ENCODE results near the gene VAMP7.
"Not testable (repeated sequence)": the region's sequence is repeated elsewhere in the genome, so short reads cannot be mapped to it uniquely, and the experiment has no call there.

The VAMP7 gene

DNA sequence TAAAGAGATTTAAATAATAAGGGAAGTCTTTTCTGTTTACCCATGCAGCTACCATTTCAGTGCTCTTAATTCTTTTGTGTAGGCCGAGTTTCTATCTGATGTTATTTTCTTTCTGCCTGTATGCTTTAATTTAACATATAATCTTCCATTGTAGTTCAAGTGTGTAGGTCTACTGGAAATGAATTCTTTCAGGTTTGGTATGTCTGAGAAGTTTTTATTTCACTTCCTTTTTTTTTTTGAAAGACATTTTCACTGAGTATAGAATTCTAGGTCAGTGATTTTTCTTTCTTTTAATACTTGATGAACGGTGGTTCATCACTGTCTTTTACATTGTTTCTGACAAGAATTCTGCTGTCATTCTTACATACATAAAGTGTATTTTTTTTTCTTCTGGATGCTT is 42.1 kb downstream of the VAMP7 start:
- no peak for DNase-seq

DNA sequence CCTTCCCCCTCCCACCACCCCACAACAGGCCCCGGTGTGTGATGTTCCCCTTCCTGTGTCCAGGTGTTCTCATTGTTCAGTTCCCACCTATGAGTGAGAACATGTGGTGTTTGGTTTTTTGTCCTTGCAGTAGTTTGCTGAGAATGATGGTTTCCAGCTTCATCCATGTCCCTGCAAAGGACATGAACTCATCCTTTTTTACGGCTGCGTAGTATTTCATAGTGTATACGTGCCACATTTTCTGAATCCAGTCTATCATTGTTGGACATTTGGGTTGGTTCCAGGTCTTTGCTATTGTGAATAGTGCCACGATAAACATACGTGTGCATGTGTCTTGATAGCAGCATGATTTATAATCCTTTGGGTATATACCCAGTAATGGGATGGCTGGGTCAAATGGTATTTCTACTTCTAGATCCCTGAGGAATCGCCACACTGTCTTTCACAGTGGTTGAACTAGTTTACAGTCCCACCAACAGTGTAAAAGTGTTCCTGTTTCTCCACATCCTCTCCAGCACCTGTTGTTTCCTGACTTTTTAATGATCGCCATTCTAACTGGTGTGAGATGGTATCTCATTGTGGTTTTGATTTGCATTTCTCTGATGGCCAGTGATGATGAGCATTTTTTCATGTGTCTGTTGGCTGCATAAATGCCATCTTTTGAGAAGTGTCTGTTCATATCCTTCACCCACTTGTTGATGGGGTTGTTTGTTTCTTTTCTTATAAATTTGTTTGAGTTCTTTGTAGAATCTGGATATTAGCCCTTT is 49.9 kb downstream of the VAMP7 start:
- DNase-seq = not testable (repeated sequence)

DNA sequence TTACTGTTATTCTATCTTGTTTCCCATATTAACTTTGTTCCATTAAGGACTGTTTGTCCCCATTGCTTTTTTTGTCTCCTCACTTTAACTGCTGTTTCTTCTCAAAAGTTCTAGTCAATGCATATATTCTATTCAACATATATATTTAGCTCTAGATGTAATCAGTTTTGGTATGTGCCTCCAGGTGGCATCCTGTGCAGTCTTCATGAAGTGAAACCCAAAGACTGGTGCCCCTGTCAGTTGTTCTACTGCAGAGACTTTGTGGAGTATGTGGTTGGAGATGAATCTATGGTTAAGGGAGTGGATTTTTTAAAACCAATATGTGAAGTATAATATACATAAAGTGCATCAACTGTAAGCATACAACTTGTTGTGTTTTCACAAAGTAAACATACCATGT is 57.0 kb downstream of the VAMP7 start:
- no peak for DNase-seq

DNA sequence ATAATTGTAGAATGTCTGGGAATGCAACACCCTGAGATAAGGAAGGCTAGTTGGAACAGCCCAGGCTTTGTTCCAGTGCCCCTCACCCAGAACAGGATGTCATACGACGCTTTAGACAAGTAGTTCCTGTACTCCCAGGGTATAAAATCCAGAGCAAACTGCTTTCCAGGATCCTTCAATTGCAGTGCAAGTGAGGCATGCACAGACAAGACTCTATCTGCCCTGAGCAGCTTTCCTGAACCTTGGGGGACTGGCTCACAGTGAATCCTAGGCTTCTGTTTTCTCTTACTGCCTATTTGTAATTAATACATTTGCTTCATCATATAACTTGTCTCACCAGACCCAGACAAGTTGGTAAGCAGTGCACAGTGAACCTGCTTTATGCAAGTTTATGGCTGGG is 68.0 kb downstream of the VAMP7 start:
- DNase-seq = no peak

DNA sequence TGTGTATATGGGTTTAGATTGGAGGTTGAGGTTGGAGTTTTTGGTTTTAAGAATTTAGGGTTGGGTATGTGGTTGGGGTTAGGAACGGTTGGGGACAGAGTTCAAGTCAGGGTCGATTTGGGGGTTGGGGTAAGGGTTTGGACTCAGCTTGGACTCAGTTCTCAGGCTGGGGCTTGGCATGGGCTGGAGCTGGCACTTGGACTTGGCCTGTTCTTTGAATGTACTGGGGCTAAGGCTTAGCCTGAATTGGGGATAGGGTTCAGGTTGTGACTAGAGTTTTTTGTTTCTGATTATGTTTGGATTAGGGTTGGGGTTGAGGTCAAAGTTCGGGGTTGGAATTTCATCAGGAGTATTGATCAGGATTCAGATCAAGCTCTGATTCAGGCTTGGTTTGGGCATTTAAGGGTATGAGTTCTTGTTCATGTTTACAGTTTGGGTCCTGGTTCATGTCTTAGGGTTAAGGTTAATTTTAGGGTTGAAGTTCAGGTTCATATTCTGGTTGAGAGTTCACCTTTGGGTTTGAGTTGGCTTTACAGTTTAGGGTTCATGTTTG is 70.2 kb downstream of the VAMP7 start:
- no peak for DNase-seq

DNA sequence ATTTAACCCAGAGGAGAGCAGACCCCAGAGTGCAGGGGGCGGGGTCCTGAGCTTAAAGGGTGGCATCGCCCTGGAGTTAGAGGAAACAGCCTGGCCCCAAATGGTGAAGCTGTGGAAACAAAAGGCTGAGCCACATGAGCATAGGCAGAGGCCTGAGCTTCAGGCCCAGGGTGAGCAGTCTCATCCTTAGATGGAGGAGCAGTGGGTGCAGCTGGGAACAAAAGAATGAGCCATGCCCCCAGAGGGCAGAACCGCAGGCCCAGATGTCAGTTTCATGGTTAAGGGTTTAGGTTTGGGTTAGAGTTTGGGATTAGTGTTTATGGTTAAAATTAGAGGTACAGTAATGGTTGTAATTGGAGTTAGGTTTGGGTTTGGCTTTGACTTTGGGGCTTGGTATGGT is 71.9 kb downstream of the VAMP7 start:
- no peak for DNase-seq

DNA sequence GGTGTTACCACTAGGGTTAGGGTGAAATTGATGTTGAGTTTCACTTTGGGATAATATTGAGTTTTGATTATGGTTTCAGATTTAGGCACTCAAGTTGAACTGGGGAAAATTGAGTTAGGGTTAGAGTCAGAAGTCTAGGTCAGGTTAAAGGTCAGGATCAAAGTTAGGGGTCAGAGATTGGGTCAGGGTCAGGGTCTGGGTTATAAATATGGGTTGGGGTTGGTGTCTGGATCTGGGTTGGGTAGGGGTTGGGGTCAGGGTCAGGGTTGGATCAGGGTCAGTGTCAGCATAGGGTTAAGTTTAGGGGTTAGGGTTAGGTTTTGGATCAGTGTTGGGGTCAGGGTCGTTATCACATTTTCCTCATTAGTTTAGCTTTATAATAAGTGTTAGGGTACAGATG is 73.6 kb downstream of the VAMP7 start:
- DNase-seq = no peak

DNA sequence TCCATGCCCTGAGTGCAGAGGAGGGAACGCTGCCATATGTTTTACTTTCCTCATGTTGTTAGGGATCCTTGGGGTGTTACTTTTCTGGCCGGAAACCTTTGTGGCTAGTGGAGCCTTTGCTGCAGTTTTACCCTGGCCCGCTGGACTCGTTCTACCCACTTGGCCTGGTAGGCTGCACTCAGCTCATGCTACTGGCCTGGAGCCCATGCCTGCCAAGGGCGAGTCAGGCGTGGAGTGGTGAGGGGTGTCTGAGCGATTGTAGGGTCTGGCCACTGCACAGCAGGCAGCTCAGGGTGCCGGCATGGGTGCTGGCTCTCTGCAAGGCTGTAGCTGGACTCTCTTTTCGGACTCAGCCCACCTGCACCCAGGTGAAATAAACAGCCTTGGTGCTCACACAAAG is 75.0 kb downstream of the VAMP7 start:
- no peak for DNase-seq

DNA sequence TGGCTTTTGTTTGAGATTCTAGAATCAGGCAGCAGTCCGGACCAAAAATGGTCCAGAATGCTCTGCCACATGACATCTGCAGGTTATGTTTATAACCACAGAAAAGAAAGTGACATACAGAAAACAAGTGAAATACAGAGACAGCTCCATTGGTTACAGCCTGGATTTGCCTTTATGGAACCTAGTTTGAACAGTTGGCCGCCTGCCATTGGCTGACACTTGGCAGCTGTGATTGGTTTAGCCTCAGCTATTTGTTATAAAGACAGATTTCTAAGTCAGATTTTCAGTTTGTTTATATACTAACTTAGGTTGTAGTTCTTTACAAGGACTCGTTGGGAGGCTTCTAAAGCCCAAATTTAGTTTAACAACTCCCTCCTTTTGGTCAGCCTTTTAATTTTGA is 75.5 kb downstream of the VAMP7 start:
- no peak for DNase-seq

DNA sequence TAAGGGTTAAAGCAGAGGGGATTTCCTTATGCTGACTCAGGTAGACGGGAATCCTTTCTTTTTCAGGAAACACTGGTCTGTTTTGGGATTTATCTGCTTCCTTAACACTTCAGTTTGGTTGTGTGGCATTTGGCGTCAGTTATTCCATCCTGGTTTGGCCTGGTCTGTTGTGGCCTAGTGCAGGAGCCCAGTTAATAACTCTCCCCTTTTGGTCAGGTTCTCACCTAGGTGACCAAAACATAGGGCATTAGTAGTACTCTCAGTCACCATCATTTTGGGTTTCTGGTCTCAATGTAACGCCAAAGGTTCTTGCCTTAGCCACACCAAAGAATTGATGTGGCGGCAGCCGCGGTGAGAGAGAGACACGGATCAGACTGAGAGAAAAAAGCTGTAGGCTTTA is 76.7 kb downstream of the VAMP7 start:
- DNase-seq = no peak

DNA sequence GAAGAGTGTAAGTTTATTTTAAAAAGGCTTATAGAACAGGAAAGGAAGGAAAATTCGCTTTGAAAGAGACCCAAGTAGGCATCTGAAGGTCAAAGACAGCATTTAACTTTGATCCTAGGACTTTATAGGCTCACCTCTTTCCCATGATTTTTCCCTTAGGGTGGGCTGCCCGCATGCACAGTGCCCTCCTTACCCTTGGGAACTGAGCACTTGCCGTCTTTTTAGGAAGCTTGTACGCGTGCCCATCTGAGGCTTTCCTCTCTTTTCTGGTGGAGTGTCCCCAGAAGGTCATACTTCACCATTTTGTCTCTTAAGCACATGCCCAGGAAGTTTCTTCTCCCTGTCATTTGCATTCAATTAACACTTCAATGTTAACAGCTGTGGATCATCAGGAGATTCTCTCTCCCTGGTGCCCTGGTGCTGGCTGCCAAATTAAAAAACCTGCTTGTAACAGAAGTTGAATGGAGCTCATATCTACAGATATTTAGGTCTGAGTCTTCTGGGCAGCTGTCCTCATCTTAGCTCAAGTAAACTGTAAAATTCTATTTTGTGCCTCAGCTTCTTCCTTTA is 78.0 kb downstream of the VAMP7 start:
- no peak for DNase-seq

DNA sequence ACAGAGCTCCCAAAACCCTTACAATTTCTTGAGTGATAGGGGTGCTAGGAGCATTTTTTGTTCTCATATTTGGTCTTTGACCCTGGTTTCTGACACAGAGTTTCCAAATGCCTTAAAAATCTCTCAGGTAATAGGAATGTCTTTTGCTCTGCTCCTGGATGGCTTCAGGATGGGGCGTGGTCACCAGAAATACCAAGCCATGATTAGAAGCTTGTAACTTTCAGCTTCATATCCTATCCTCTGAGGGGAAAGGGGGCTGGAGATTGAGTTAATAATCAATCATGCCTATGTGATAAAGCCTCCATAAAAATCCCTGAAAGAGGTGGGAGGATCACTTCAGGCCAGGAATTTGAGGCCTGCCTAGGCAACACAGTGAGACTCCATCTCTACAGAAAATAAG is 81.8 kb downstream of the VAMP7 start:
- no peak for DNase-seq

DNA sequence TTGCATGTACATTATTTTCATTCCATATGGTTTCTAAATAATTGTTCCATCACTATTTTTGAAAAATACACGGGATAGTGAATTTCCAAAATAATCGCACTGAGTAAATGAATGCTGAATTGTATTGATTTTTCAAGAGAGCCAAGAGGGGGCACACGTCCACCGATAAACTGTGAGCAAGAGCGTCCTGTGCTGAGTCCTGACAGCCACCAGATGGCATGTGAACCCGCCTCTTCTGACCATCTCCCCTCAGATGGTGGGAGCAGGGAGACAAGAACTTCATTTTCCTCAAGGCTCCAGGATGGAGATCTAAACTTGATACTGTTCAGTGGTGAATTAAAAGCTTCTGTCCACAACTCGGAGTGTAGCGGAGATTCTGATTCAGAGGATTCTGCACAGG is 85.7 kb downstream of the VAMP7 start:
- DNase-seq = peak; percentile 43

DNA sequence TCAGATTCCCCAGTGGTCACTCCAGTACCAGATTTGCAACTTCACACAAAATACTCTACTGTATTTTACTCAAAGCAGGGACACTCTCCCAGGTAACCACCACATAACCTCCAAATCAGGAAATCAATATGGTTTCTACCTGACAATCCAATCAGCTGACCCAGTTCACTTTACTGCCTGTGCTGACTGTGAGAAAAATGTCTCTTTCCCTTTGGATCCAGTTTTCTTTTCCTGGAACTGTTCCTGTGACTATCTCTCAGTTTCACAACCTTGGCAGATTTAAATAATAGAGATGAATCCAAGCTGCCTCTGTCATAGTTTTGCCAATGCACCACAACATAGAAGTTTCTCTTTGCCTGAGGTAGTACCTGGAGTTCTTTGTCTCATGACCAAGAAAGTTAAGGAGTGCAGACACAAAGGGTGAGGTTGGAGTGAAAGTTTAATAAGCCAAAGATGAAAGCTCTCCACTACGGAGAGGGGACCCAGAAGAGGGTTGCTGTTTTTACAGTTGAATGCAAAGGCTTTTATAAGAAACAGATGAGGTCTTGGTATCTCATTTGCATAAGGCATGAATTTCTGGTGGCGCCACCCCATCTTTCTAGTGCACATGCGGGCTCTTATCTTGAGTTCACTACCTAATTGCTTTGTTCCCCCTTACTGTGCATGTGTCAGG is 86.6 kb downstream of the VAMP7 start:
- DNase-seq = no peak

DNA sequence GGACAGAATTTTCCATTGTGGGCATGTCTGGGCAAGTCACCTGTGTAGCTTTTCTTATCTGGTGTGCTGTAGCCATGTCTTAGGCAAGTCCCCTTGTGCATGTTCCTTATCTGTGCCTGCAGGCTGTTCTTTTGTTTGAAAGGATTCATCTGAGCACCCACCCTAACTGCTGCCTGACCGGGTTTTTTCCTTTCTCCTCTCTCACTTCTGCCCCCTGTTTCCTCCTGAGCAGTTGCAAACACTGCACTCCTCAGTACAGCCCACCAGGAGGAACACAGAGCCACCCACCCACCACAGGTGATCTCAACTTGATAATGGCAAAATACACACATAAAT is 87.1 kb downstream of the VAMP7 start:
- no peak for DNase-seq

DNA sequence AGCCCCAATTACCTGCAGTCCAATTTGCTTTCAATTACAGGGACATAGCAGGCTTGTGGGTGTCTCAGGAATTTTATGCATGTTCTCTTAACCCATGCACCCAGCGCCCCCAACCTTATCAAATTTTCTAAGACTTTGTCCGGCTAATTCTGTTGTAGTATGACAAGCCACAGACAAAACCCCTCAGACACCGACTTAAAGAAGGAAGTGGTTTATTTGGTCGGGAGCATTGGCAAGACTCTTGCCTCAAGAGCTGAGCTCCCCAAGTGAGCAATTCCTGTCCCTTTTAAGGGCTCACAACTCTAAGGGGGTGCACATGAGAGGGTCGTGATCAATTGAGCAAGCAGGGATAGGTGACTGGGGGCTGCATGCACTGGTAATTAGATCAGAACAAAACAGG is 87.6 kb downstream of the VAMP7 start:
- DNase-seq = no peak

DNA sequence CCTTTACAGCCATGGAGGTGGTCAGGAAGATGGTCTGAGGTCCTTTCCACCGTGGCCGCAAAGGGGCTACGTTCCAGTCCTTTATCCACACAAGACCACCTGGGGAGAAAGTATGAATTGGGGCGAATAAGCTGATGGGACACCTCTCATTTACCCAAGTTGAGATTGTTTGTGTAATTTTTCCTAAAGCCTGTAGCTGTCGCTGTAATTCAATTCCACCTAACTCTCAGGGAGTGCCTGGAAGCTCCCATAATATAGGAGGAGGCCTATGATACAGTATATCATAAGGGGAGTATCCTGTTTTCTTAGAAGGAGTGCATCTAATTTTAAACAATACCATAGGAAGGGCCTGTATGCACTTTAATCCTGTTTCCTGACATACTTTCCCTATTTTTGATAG is 90.5 kb downstream of the VAMP7 start:
- not testable (repeated sequence) for DNase-seq

DNA sequence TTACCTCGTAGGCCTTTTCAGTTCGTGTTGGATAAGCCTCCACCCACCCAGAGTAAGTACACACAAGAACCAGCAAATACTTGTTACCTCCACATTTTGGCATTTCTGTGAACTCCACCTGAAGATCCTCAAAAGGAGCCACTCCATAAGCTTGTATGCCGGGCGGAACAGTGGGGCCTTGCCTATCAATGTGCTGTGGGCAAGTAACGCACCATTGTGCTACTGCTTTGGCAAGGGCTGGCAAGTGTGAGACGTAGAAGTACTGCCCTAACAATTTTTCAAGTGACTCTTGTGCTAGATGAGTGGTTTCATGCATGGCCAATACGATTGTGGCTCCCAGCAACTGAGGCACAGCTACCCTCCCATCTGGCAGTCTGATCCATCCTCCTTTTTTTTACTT is 91.1 kb downstream of the VAMP7 start:
- not testable (repeated sequence) for DNase-seq

DNA sequence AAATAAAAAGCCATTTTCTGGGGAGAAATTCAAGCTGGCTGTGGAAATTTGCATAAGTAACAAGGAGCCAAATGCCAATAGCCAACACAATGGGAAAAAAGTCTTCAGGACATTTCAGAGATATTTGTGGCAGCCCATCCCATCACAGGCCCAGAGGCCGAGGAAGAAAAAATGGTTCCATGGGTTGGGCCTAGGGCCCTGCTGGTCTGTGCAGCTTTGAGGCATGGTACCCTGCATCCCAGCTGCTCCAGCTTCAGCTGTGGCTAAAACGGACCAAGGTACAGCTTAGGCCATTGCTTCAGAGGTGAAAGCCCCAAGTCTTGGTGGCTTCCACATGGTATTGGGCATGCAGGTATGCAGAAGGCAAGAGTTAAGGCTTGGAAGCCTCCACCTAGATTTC is 102.2 kb downstream of the VAMP7 start:
- DNase-seq = no peak

DNA sequence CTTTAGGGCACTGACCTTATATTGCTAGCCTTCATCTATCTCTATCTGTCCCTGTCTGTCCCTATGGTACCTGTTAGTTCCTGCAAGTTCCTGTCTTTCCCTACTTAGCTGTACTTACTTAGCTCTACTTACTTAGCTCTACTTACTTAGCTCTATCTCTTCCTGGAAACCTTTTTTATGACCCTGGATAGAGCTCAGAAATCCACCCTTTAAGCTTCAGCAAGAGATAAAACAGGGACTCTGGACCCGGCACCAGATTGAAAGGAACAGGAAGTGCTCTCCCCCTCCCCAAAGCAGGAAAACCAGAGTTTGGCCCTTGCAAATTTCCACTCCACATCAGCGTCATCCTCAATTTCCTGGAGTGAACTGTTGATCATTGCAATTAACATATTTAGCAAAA is 104.1 kb downstream of the VAMP7 start:
- DNase-seq = no peak

DNA sequence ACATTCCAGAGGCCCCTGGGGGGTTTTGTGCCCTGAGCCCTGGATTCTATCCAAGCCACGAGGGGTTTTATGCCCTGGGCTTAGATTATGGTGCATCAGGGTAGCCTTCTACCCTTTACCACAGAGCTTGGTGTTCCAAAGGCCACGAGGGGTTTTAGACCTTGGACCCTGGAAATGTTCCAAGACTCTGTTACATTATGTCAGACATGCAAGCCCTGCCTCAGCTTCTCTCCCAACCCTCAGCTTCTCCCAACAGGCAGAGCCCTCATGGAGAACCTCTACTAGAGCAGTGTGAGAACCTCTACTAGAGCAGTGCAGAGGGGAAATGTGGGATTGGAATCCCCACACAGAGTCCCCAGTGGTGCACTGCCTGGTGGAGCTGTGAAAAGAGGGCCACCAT is 105.8 kb downstream of the VAMP7 start:
- not testable (repeated sequence) for DNase-seq

DNA sequence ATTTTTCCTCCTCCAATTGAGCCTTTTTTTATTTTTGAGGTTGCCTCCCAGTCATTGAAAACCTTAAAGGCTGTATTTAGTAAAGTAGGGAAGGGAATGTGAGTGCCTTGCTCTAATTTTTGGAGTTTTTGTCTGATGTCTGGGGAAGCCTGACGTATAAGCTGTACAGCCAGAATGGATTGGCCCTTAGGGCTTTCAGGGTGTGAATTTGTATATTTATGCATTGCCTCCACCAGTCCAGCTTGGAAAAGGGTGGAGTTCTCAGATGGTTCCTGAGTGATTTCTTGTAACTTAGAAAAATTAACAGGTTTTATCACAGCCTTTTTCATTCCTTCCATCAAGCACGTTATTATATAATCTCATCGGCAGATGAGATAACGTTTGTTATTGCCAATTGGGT is 107.7 kb downstream of the VAMP7 start:
- no peak for DNase-seq
